Loucy (cell line): ENCODE results near the gene TMC5.

ENCODE experiments used
- H2AFZ ChIP-seq: fragments of 200-600 bp; sonication (generic); 2 replicates; pipeline ENCODE4 v1.6.0; 2016; ENCODE audit warnings: antibody characterized with exemption, mild to moderate bottlenecking, low read length, moderate library complexity
- H3F3A ChIP-seq: fragments of 200-600 bp; 2 replicates; pipeline ENCODE4 v1.6.0; 2016; ENCODE audit warnings: antibody characterized with exemption, low read depth, mild to moderate bottlenecking
- H3K27me3 ChIP-seq: fragments of 200-600 bp; sonication (generic); 2 replicates; pipeline ENCODE4 v1.6.1; 2014; ENCODE audit warnings: low read length, mild to moderate bottlenecking; ENCODE audit not compliant: insufficient read depth, poor library complexity, severe bottlenecking
- H3K36me3 ChIP-seq: fragments of 200-600 bp; sonication (generic); 2 replicates; pipeline ENCODE4 v1.6.1; 2016; ENCODE audit warnings: low read length; ENCODE audit not compliant: insufficient read depth
- H3K4me1 ChIP-seq: fragments of 200-600 bp; sonication (generic); 2 replicates; pipeline ENCODE4 v1.5.1; 2014; ENCODE audit warnings: low read length, mild to moderate bottlenecking; ENCODE audit not compliant: insufficient read depth, poor library complexity, severe bottlenecking
- H3K4me2 ChIP-seq: fragments of 200-600 bp; sonication (generic); 2 replicates; pipeline ENCODE4 v1.6.0; 2014; ENCODE audit warnings: antibody characterized with exemption, low read length, low read depth, mild to moderate bottlenecking; ENCODE audit not compliant: poor library complexity, severe bottlenecking
- H3K4me3 ChIP-seq: fragments of 200-600 bp; sonication (generic); 2 replicates; pipeline ENCODE4 v1.5.1; 2014; ENCODE audit warnings: low read length, mild to moderate bottlenecking, mixed read lengths; ENCODE audit not compliant: poor library complexity, severe bottlenecking
- H3K79me2 ChIP-seq: fragments of 200-600 bp; sonication (generic); 2 replicates; pipeline ENCODE4 v1.6.1; 2014; ENCODE audit warnings: low read length; ENCODE audit not compliant: insufficient read depth
- H3K9ac ChIP-seq: fragments of 200-600 bp; sonication (generic); 2 replicates; pipeline ENCODE4 v1.6.0; 2014; ENCODE audit warnings: mild to moderate bottlenecking, low read depth, low read length, moderate library complexity; ENCODE audit not compliant: poor library complexity, severe bottlenecking
- H3K9me2 ChIP-seq: fragments of 200-600 bp; sonication (generic); replicated peaks from 2 replicates; pipeline ENCODE4 v1.6.1; 2016; ENCODE audit warnings: low read depth, low read length, mixed read lengths
- H3K9me3 ChIP-seq: fragments of 200-600 bp; sonication (generic); 2 replicates; pipeline ENCODE4 v1.6.1; 2014; ENCODE audit warnings: mild to moderate bottlenecking, antibody characterized with exemption, low read length, low read depth; ENCODE audit not compliant: insufficient read depth
- H4K20me1 ChIP-seq: fragments of 200-600 bp; sonication (generic); 2 replicates; pipeline ENCODE4 v1.6.0; 2014; ENCODE audit warnings: antibody characterized with exemption, low read length, mild to moderate bottlenecking; ENCODE audit not compliant: insufficient read depth, poor library complexity, severe bottlenecking
- CTCF ChIP-seq: fragments of 200-600 bp; sonication (generic); conservative IDR thresholded peaks from 2 replicates; pipeline ENCODE4 v1.5.1; 2014; ENCODE audit warnings: mild to moderate bottlenecking, antibody characterized with exemption, low read length
- EZH2phosphoT487 ChIP-seq: fragments of 200-600 bp; IDR thresholded peaks from 2 replicates; pipeline ENCODE4 v1.6.1; 2018; ENCODE audit warnings: antibody characterized with exemption, mild to moderate bottlenecking, moderate library complexity, borderline replicate concordance

TMC5 gene

GRCh38 chr16:19438739-19439138 is 21.1 kb downstream of the TMC5 start:
- no peaks in the 10 kb centered on the region for H3F3A ChIP-seq
- H3K36me3 ChIP-seq = no peaks in the 10 kb centered on the region
- TF ChIP-seq CTCF (no peak), EZH2phosphoT487 (no peak)
- no peaks in the 10 kb centered on the region for H3K27me3 ChIP-seq
- H3K79me2 ChIP-seq = no peaks in the 10 kb centered on the region
- H2AFZ ChIP-seq = no peak overlapping the region
- H4K20me1 ChIP-seq = no peaks in the 10 kb centered on the region
- H3K9ac ChIP-seq = no peak overlapping the region
- no peaks in the 10 kb centered on the region for H3K9me2 ChIP-seq
- no peak overlapping the region for H3K4me2 ChIP-seq
- H3K9me3 ChIP-seq = no peaks in the 10 kb centered on the region
- H3K4me1 ChIP-seq = no peaks in the 10 kb centered on the region
- no peak overlapping the region for H3K4me3 ChIP-seq

GRCh38 chr16:19439483-19439882 is 21.8 kb downstream of the TMC5 start:
- no peaks in the 10 kb centered on the region for H3K9me2 ChIP-seq
- H3K36me3 ChIP-seq = no peaks in the 10 kb centered on the region
- H3K9me3 ChIP-seq = peaks cover 3% of the 10 kb centered on the region; the same call in 1 of the 2 replicates
- H3F3A ChIP-seq = no peaks in the 10 kb centered on the region
- no peak overlapping the region for H3K9ac ChIP-seq
- no peak overlapping the region for H3K4me2 ChIP-seq
- H3K27me3 ChIP-seq = no peaks in the 10 kb centered on the region
- H3K4me3 ChIP-seq = no peak overlapping the region
- H3K4me1 ChIP-seq = no peaks in the 10 kb centered on the region
- TF ChIP-seq EZH2phosphoT487 (no peak), CTCF (no peak)
- no peaks in the 10 kb centered on the region for H3K79me2 ChIP-seq
- H4K20me1 ChIP-seq = no peaks in the 10 kb centered on the region
- H2AFZ ChIP-seq = no peak overlapping the region

GRCh38 chr16:19443659-19444058 is 26.0 kb downstream of the TMC5 start:
- Histone ChIP-seq H3K4me1 (no peaks in the 10 kb centered on the region), H3F3A (no peaks in the 10 kb centered on the region), H3K4me2 (no peak overlapping the region), H4K20me1 (no peaks in the 10 kb centered on the region), H3K79me2 (no peaks in the 10 kb centered on the region), H3K9ac (no peak overlapping the region), H3K9me3 (peaks cover 3% of the 10 kb centered on the region; the same call in 1 of the 2 replicates), H3K4me3 (no peak overlapping the region), H3K36me3 (no peaks in the 10 kb centered on the region), H3K27me3 (no peaks in the 10 kb centered on the region), H2AFZ (no peak overlapping the region), H3K9me2 (no peaks in the 10 kb centered on the region)
- TF ChIP-seq EZH2phosphoT487 (no peak), CTCF (no peak)
